Daoy (cell line): ENCODE data around the gene FKBP4. TPM values are rescaled to one million over a fixed set of nuclear protein-coding genes. Genes with fewer than 3 reads are reported as not detected.

Source experiments
- DNase-seq: peaks from one replicate; pipeline ENCODE4 v3.0.0-alpha.2; 2015; ENCODE audit warnings: low read depth
- total RNA-seq: library from RNA; depleted of rRNA; stranded (reverse); fragments of >200 nt; shearing (Covaris generic); gene quantifications from 2 replicates; pipeline ENCODE4 v1.2.3, GENCODE V29; 2014; rRNA removed

Gene FKBP4
- total RNA-seq, 1 experiment from 2014 or later = 136 TPM

DNA sequence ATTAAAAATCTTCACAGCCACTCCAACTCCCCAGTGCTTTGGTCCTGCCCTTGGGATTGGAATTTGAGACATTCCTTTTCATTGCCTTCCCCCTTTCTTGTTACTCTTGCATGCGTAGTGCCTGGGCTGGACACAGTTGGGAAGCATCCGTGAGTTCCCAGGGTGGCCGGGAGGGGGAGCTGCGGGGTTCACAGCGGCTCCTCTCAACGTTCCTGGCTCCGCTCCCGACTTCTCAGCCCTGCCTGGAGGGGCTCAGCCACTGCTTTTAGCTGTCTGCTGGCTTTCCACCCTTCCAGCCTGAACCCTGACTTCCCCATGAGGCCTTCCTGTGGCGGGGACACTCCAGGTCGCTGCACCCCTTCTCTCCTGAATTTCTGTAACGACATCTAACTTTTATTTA lies 58.9 kb downstream of the FKBP4 start:
- DNase-seq = peak; percentile 83

Other genes with a start within 250 kb of the FKBP4 start
- 22.2 and 31.9 TPM in 2 replicates for gene ITFG2, start 17.7 kb downstream of the FKBP4 start, total RNA-seq
- gene NRIP2, start 40.1 kb downstream of the FKBP4 start, total RNA-seq = not detected in 2 replicates
- gene TEX52, start 62.1 kb downstream of the FKBP4 start, total RNA-seq = not detected in 2 replicates
- 33.4 and 38.8 TPM in 2 replicates for gene FOXM1, start 82.2 kb downstream of the FKBP4 start, total RNA-seq
- gene RHNO1, start 82.3 kb downstream of the FKBP4 start, total RNA-seq = 58.6 and 93.1 TPM in 2 replicates
- gene TULP3, start 95.9 kb downstream of the FKBP4 start, total RNA-seq = 24.5 and 28.5 TPM in 2 replicates
- 18.4 and 27.3 TPM in 2 replicates for gene TEAD4, start 164.4 kb downstream of the FKBP4 start, total RNA-seq